ENCODE results near the gene ATOH7. TPM values are rescaled to one million over a fixed set of nuclear protein-coding genes. Genes with fewer than 3 reads are reported as not detected.

Gene ATOH7
- total RNA-seq, 1 experiment from 2014 or later: not detected

- Histone ChIP-seq H3K4me3 (no peak overlapping the region), H3K4me1 (replicated peaks) (no peaks in the 10 kb centered on the region), H3K9me3 (replicated peaks) (no peaks in the 10 kb centered on the region), H3K27me3 (replicated peaks) (no peaks in the 10 kb centered on the region), H3K27ac (no peak overlapping the region), H3K36me3 (no peaks in the 10 kb centered on the region)
- DNase-seq (ENCODE audit: low read depth in 1 of 2, low spot score in 2 of 2): no peak
Measured at GRCh38 chr10:68185085-68185484, 46.8 kb downstream of the ATOH7 start.

- Histone ChIP-seq H3K4me3 (no peak overlapping the region), H3K4me1 (replicated peaks) (no peaks in the 10 kb centered on the region), H3K27ac (no peak overlapping the region), H3K9me3 (replicated peaks) (no peaks in the 10 kb centered on the region), H3K36me3 (no peaks in the 10 kb centered on the region), H3K27me3 (replicated peaks) (no peaks in the 10 kb centered on the region)
- no peak for DNase-seq (ENCODE audit: low read depth in 1 of 2, low spot score in 2 of 2)
Measured at GRCh38 chr10:68184546-68184945, 47.4 kb downstream of the ATOH7 start.

Other genes starting within 250 kb of the ATOH7 start
- 26.3 and 42.0 TPM in 2 replicates for gene HERC4, start 156.8 kb downstream of the ATOH7 start, total RNA-seq (2014; rRNA removed; shearing (Covaris generic))
- under 0.01 and 0.39 TPM in 2 replicates for gene MYPN, start 122.6 kb downstream of the ATOH7 start, total RNA-seq (2014; rRNA removed; shearing (Covaris generic))
- gene HNRNPH3, start 100.0 kb upstream of the ATOH7 start, total RNA-seq (2014; rRNA removed; shearing (Covaris generic)): 19.2 and 33.5 TPM in 2 replicates
- gene PBLD, start 100.8 kb upstream of the ATOH7 start, total RNA-seq (2014; rRNA removed; shearing (Covaris generic)): 3.2 and 3.3 TPM in 2 replicates
- gene RUFY2, start 175.2 kb upstream of the ATOH7 start, total RNA-seq (2014; rRNA removed; shearing (Covaris generic)): 21.4 and 21.8 TPM in 2 replicates
- 23.9 and 49.9 TPM in 2 replicates for gene DNA2, start 239.9 kb upstream of the ATOH7 start, total RNA-seq (2014; rRNA removed; shearing (Covaris generic))

Measured in SJSA1 (cell line).